Activated CD4-positive, alpha-beta T cell treated with anti-CD3 and anti-CD28 coated beads for 36 hours (primary cell): ENCODE results near the gene REN. TPM values are rescaled to one million over a fixed set of nuclear protein-coding genes. Genes with fewer than 3 reads are reported as not detected.

Experiments
- ATAC-seq: fragments of 200-7000 bp; cut with Tn5 transposase; one replicate; pipeline ENCODE4 v1.10.0; 2021; ENCODE audit warnings: mild to moderate bottlenecking, moderate library complexity
- CTCF ChIA-PET: fragments of 350-600 bp; sonication (Branson Sonifier 250); formaldehyde crosslinking; loops from one replicate; lab custom pipeline; 2021; ENCODE audit warnings: antibody characterized with exemption; lab: Charles Lee
- POLR2A ChIA-PET: fragments of 350-600 bp; sonication (Branson Sonifier 250); formaldehyde crosslinking; loops from one replicate; lab custom pipeline; 2021; ENCODE audit warnings: antibody characterized with exemption, inconsistent platforms; lab: Charles Lee
- DNase-seq: peaks from one replicate; pipeline ENCODE4 v3.0.0-alpha.2; 2020
- H3K27ac Mint-ChIP-seq: one replicate; pipeline ENCODE4 v1.8.0; 2021; ENCODE audit warnings: mixed read lengths
- H3K27me3 Mint-ChIP-seq: one replicate; pipeline ENCODE4 v1.8.0; 2021; ENCODE audit warnings: mixed read lengths
- H3K36me3 Mint-ChIP-seq: one replicate; pipeline ENCODE4 v1.8.0; 2021; ENCODE audit warnings: low read depth, mixed read lengths
- H3K4me1 Mint-ChIP-seq: one replicate; pipeline ENCODE4 v1.8.0; 2021; ENCODE audit warnings: mixed read lengths
- H3K4me3 Mint-ChIP-seq: one replicate; pipeline ENCODE4 v1.8.0; 2021; ENCODE audit warnings: mild to moderate bottlenecking, moderate library complexity, mixed read lengths
- H3K9me3 Mint-ChIP-seq: one replicate; pipeline ENCODE4 v1.8.0; 2021; ENCODE audit warnings: low read depth, mixed read lengths
- intact Hi-C, 2 experiments: fragments of 100-400 bp; cut with DNase I in 1 of 2; cut with micrococcal nuclease in 1 of 2; formaldehyde crosslinking; loops; one replicate each; pipeline versions ENCODE4 v1.14.2 to v1.15.1; 2022 to 2024; cut with DNase I, micrococcal nuclease
- total RNA-seq, 2 experiments: library from RNA; stranded (reverse); gene quantifications; one replicate each; pipeline ENCODE4 v1.2.3, GENCODE V29; 2021

Gene REN
- total RNA-seq, 2 experiments from 2014 or later, result not detected

DNA sequence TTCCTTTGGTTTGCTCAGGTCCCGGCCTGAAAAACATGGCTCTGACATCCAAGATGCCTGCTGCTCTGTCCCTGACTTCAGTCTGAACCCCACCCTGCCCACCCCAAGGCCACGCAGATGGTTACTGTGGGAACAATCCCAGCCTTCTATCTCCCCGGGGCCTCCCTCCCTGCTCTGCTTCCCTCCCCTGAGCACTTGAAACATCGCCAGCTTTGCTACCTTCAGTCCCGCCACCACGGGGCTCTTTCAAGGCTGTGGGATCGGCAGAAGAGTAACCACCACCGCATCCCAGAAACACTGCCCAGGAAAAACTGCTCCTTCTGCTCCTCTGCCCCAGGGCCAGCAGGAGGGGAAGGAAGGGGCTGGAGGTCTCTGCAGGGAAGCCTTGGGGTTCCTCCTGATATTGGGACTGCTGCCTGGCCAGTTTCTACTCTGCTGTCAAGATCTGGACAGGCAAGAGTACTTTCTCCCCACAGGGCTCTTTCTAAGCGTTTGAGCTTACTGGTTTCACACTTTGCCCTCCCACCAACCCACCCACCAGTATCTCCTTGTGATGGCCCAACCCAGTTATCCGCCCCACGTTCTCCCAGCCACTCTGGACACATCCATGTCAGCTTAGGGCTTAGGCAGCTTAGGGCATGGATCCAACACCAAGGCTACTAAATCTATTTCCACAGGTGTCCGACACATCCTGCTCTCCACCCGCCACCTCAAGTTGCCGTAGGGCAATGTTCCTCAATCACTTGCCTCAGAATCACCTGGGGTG is 22.7 kb downstream of the REN start:
- intact Hi-C loops, result no loop called here
- Mint-ChIP-seq H3K36me3 (no peaks in the 10 kb centered on the region), H3K27ac (no peak overlapping the region), H3K9me3 (no peaks in the 10 kb centered on the region), H3K27me3 (no peaks in the 10 kb centered on the region), H3K4me3 (no peak overlapping the region), H3K4me1 (no peaks in the 10 kb centered on the region)
- ChIA-PET POLR2A (no interaction called here), CTCF (interaction anchor here (0.8 kb wide), 1 partner anchor 21 kb away, joined by 3 read pairs; no protein-coding TSS in a partner anchor)
- DNase-seq, result no peak
- ATAC-seq, result no peak

- intact Hi-C loops, result no loop called here
Observed at GRCh38 chr1:204142032-204142974, 23.8 kb downstream of the REN start.

DNA sequence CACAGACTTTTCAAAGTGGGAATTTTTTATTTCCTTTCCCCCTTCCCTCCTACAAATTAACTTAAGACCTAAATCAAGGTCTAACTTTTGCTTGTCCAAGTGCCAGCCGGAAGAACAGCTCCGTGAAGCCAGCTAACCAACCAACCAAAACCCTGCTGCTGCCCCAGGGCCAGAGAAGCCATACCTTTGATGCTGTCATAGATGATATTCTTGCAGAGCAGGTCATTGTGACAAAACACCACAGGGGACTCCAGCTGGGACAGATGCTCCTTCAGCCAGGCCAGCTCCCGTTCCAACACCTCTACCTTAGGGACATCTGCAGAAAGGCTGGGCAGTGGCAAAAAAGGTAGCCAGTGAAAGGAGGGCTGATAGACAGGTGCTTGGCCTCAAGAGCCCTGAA is 25.0 kb downstream of the REN start:
- ATAC-seq (no peak), DNase-seq (no peak)
- CTCF ChIA-PET, result interaction anchor here (0.7 to 1.4 kb wide), 4 partner anchors 13 to 258 kb away, joined by 3 to 10 read pairs (median 4); no protein-coding TSS in a partner anchor
- Mint-ChIP-seq H3K9me3 (no peaks in the 10 kb centered on the region), H3K4me3 (no peak overlapping the region), H3K27me3 (no peaks in the 10 kb centered on the region), H3K27ac (no peak overlapping the region), H3K4me1 (no peaks in the 10 kb centered on the region), H3K36me3 (no peaks in the 10 kb centered on the region)
- intact Hi-C loops, result no loop called here
- POLR2A ChIA-PET, result no interaction called here

More at GRCh38 chr1:204142032-204142974, 23.8 kb downstream of the REN start:
- H3K4me1 Mint-ChIP-seq, result no peaks in the 10 kb centered on the region
- no peaks in the 10 kb centered on the region for H3K36me3 Mint-ChIP-seq
- ChIA-PET CTCF (interaction anchor here (0.6 to 1.4 kb wide), 5 partner anchors 14 to 256 kb away, joined by 3 to 10 read pairs (median 3); no protein-coding TSS in a partner anchor), POLR2A (no interaction called here)
- H3K27ac Mint-ChIP-seq, result no peak overlapping the region
- DNase-seq, result no peak
- H3K27me3 Mint-ChIP-seq, result no peaks in the 10 kb centered on the region
- ATAC-seq, result peak; percentile 66
- no peak overlapping the region for H3K4me3 Mint-ChIP-seq
- no peaks in the 10 kb centered on the region for H3K9me3 Mint-ChIP-seq

- Mint-ChIP-seq H3K9me3 (no peaks in the 10 kb centered on the region), H3K4me3 (no peak overlapping the region), H3K36me3 (no peaks in the 10 kb centered on the region), H3K27ac (no peak overlapping the region), H3K27me3 (no peaks in the 10 kb centered on the region), H3K4me1 (no peaks in the 10 kb centered on the region)
- no peak for ATAC-seq
- intact Hi-C loops, result no loop called here
- POLR2A ChIA-PET, result no interaction called here
- no peak for DNase-seq
- CTCF ChIA-PET, result no interaction called here
Observed at GRCh38 chr1:204139952-204140351, 26.2 kb downstream of the REN start.

DNA sequence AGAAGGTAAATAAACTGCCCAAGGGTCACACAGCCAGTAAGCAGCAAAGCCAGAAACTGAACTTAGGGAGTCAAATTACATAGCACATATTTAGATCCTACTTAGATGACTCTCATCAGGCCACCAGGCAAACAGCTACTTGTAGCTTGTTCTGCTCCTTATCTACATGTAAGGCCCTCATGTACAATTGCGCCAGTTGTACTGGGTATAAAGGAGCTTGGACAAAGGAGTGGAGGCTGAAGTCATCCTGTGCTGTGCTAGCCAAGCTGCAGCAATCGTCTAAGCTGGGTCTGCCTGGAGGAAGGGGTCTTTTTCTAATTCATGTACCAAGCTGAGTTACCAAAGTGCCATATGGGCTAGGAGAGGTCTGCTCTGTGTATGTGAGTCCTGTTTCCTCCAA is 27.0 kb downstream of the REN start:
- ChIA-PET POLR2A (no interaction called here), CTCF (interaction anchor here (0.7 to 1.2 kb wide), 2 partner anchors 9 to 10 kb away, joined by 3 to 6 read pairs; no protein-coding TSS in a partner anchor)
- Mint-ChIP-seq H3K36me3 (no peaks in the 10 kb centered on the region), H3K4me1 (no peaks in the 10 kb centered on the region), H3K27ac (no peak overlapping the region), H3K27me3 (no peaks in the 10 kb centered on the region), H3K9me3 (no peaks in the 10 kb centered on the region), H3K4me3 (no peak overlapping the region)
- ATAC-seq (no peak), DNase-seq (no peak)
- intact Hi-C loops, result no loop called here

DNA sequence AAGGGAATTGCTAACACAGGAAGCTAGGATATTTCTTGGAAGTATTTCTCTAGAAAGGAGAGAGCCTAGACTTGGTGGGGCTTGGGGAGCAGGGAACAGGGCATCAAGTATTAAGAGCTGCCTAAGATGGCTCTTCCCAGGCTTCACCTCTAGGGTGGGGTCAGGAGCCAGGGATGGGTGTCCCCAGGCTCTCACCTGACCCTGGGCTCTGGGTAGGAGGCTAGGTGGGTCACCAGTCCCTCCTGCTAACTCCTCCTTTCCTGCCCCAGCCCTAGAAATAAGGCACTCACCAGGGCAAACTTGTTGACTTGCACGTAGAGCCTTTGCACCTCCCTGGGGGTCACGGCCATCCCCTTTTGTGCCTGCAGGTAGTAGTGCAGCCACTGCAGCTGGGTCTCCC is 29.3 kb downstream of the REN start:
- DNase-seq (no peak), ATAC-seq (no peak)
- Mint-ChIP-seq H3K27ac (no peak overlapping the region), H3K36me3 (no peaks in the 10 kb centered on the region), H3K4me1 (no peaks in the 10 kb centered on the region), H3K9me3 (no peaks in the 10 kb centered on the region), H3K27me3 (no peaks in the 10 kb centered on the region), H3K4me3 (no peak overlapping the region)
- ChIA-PET POLR2A (no interaction called here), CTCF (interaction anchor here (0.8 to 1.6 kb wide), 5 partner anchors 8 to 278 kb away, joined by 3 to 12 read pairs (median 3); partner anchors contain the start of gene ETNK2)
- intact Hi-C loops, result no loop called here

GRCh38 chr1:204134103-204134502 is 32.0 kb downstream of the REN start:
- ChIA-PET POLR2A (no interaction called here), CTCF (interaction anchor here (0.6 kb wide), 1 partner anchor 87 kb away, joined by 3 read pairs; no protein-coding TSS in a partner anchor)
- ATAC-seq (no peak), DNase-seq (no peak)
- no peak overlapping the region for H3K4me3 Mint-ChIP-seq
- H3K27me3 Mint-ChIP-seq, result no peaks in the 10 kb centered on the region
- H3K9me3 Mint-ChIP-seq, result no peaks in the 10 kb centered on the region
- intact Hi-C loops, result no loop called here
- H3K4me1 Mint-ChIP-seq, result peaks cover 3% of the 10 kb centered on the region
- no peaks in the 10 kb centered on the region for H3K36me3 Mint-ChIP-seq
- H3K27ac Mint-ChIP-seq, result no peak overlapping the region

- DNase-seq (no peak), ATAC-seq (no peak)
- intact Hi-C loops, result no loop called here
- no peaks in the 10 kb centered on the region for H3K9me3 Mint-ChIP-seq
- H3K4me3 Mint-ChIP-seq, result no peak overlapping the region
- H3K4me1 Mint-ChIP-seq, result peaks cover 5% of the 10 kb centered on the region
- no peaks in the 10 kb centered on the region for H3K27me3 Mint-ChIP-seq
- POLR2A ChIA-PET, result no interaction called here
- H3K36me3 Mint-ChIP-seq, result no peaks in the 10 kb centered on the region
- H3K27ac Mint-ChIP-seq, result no peak overlapping the region
- CTCF ChIA-PET, result interaction anchor here (0.5 to 1.9 kb wide), 2 partner anchors 262 to 296 kb away, joined by 3 to 4 read pairs; no protein-coding TSS in a partner anchor
Observed at GRCh38 chr1:204132718-204133117, 33.4 kb downstream of the REN start.

GRCh38 chr1:204131978-204132377 is 34.2 kb downstream of the REN start:
- no peak overlapping the region for H3K4me3 Mint-ChIP-seq
- ChIA-PET CTCF (interaction anchor here (0.5 to 4.9 kb wide), 3 partner anchors 258 to 295 kb away, joined by 3 to 25 read pairs (median 4); no protein-coding TSS in a partner anchor), POLR2A (no interaction called here)
- no peaks in the 10 kb centered on the region for H3K9me3 Mint-ChIP-seq
- DNase-seq (no peak), ATAC-seq (no peak)
- peaks cover 5% of the 10 kb centered on the region for H3K4me1 Mint-ChIP-seq
- no peaks in the 10 kb centered on the region for H3K27me3 Mint-ChIP-seq
- intact Hi-C loops, result no loop called here
- no peak overlapping the region for H3K27ac Mint-ChIP-seq
- no peaks in the 10 kb centered on the region for H3K36me3 Mint-ChIP-seq

DNA sequence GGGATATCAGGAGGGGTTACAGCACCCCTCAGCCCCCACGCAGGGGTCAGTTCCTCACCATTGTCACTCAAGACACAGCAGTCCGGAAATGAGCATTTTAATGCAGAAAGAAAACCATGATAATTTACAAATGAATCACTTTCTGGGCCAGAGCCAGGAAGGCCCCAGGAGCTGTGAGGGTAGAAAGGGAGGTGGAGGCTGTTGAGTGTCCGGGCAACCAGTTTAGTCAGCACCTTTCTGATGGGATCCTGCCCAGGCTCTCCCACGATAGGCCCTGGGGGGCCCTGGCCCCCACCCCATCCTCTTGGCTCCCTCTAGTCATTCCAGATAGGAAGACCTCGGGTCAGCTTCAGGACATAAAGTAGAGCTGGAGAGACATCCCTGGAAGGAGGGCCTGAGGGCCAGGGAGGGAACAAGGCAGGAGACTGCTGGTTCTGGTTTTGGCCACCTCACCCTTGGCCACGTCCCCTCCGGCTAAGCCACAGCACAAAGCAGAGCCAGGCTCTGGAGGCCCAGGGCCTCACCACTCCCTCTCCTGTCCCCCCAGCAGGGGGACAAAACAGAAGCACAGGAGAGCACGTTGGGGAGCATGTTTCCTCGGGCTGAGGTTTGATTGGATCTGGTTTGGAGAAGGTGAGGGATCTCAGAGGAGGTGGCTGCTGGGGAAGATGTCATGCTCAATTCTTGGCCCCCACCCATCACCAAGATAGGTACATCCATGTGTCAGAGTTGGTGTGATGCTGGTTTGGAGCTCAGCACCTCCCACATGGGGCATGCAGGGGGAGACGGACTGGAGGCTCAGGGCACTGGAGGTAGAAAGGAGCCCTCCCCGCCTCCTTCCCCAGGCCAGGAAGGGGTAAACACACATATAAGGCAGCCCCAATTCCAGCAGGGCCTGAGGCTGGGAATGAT is 34.9 kb downstream of the REN start:
- Mint-ChIP-seq H3K4me3 (no peak overlapping the region), H3K27ac (no peak overlapping the region), H3K9me3 (no peaks in the 10 kb centered on the region), H3K4me1 (peaks cover 5% of the 10 kb centered on the region), H3K27me3 (no peaks in the 10 kb centered on the region), H3K36me3 (no peaks in the 10 kb centered on the region)
- CTCF ChIA-PET, result interaction anchor here (1.9 to 4.9 kb wide), 3 partner anchors 258 to 271 kb away, joined by 4 to 25 read pairs (median 15); partner anchors contain the start of gene SNRPE
- POLR2A ChIA-PET, result no interaction called here
- intact Hi-C loops, result no loop called here
- ATAC-seq (no peak), DNase-seq (no peak)
